Measurements from ENCODE around the gene MAST2. TPM values are rescaled to one million over a fixed set of nuclear protein-coding genes. Genes with fewer than 3 reads are reported as not detected.

The MAST2 gene
- total and polyA plus RNA-seq, 2 donors (not counting 3 experiments of a cell fraction or from before 2014, with no cell fraction given) = 25.0 to 41.2 TPM

GRCh38 chr1:45943185-45943584 is 139.8 kb downstream of the MAST2 start:
- CTCF ChIA-PET = no interaction called here
- no TSS peak for BruUV-seq (replicated peaks)
- Histone ChIP-seq H3K36me3 (ENCODE audit: control insufficient read depth in 2 of 2, extremely low read depth in 1 of 2, insufficient read depth in 2 of 2, low read length in 2 of 2) (no peaks in the 10 kb centered on the region), H3K9ac (replicated peaks; ENCODE audit: extremely low read depth, insufficient read depth, low read length) (no peak overlapping the region), H3K9me1 (replicated peaks; ENCODE audit: control insufficient read depth, extremely low read depth, insufficient read depth, low read length) (no peaks in the 10 kb centered on the region), H3K4me2 (ENCODE audit: insufficient read depth, low read length) (no peak overlapping the region), H3K4me3 (replicated peaks in 1 of 3; ENCODE audit: insufficient read depth in 1 of 3, low read depth in 1 of 3, low read length in 3 of 3) (no peak overlapping the region), H2AFZ (ENCODE audit: low read depth, low read length) (no peak overlapping the region), H4K20me1 (replicated peaks; ENCODE audit: control insufficient read depth, extremely low read depth, insufficient read depth, low read length) (no peaks in the 10 kb centered on the region), H3K4me1 (ENCODE audit: control insufficient read depth, extremely low read depth, insufficient read depth, low read length) (peaks cover 11% of the 10 kb centered on the region), H3K79me2 (ENCODE audit: control insufficient read depth, insufficient read depth, low read length) (peaks cover 9% of the 10 kb centered on the region), H3K27me3 (ENCODE audit: control insufficient read depth in 2 of 2, insufficient read depth in 2 of 2, low read length in 2 of 2) (no peaks in the 10 kb centered on the region), H3K9me3 (replicated peaks; ENCODE audit: control insufficient read depth, insufficient read depth, low read length) (no peaks in the 10 kb centered on the region), H3K27ac (ENCODE audit: insufficient read depth, low read depth, low read length) (no peak overlapping the region)
- dilution Hi-C loops (cut with MboI; ENCODE audit: extremely low pct_ligation_motif_present, low sequenced_read_pairs) = no loop called here
- FAIRE-seq (no peak), DNase-seq (ENCODE audit: low read depth, low spot score) (no peak)
- POLR2A ChIA-PET = no interaction called here
- intact Hi-C loops (cut with micrococcal nuclease) = no loop called here
- TF ChIP-seq CTCF (IDR thresholded peaks at IDR 0.05; ENCODE audit: extremely low read depth in 1 of 2, insufficient read depth in 1 of 2, low read depth in 1 of 2, low read length in 2 of 2) = no peak
- no peak for TF ChIP-seq POLR2A (IDR thresholded peaks at IDR 0.05; ENCODE audit: low read depth, low read length)
- TF ChIP-seq EZH2 (IDR thresholded peaks at IDR 0.05; ENCODE audit: borderline replicate concordance, low read depth, low read length, severe bottlenecking) = no peak
- TF ChIP-seq JUN (IDR thresholded peaks at IDR 0.05; ENCODE audit: borderline replicate concordance, insufficient read depth, insufficient read length, low read depth) = no peak
- no peak for TF ChIP-seq MAX (IDR thresholded peaks at IDR 0.05; ENCODE audit: insufficient read depth, insufficient read length)
- TF ChIP-seq FOS (IDR thresholded peaks at IDR 0.05; ENCODE audit: borderline replicate concordance, insufficient read depth, low read length) = no peak
- no peak for TF ChIP-seq GATA2 (IDR thresholded peaks at IDR 0.05; ENCODE audit: insufficient read depth, insufficient read length, low read depth, low read length)
- TF ChIP-seq POLR2AphosphoS5 (IDR thresholded peaks at IDR 0.05; ENCODE audit: insufficient read depth, low read depth, low read length) = no peak
- no peak for TF ChIP-seq MYC (IDR thresholded peaks at IDR 0.05; ENCODE audit: low read depth, low read length)

Data from endothelial cell of umbilical vein (primary cell).